Adrenal gland (tissue), 12 donors: ENCODE measurements around the gene PTGES. TPM values are rescaled to one million over a fixed set of nuclear protein-coding genes. Genes with fewer than 3 reads are reported as not detected.

ENCODE experiments used
- DNase-seq, 7 donors: peaks; one replicate each; pipeline ENCODE4 v3.0.0-alpha.2; 2019 to 2020
- H3K27ac ChIP-seq, 5 donors: fragments of 200-600 bp; sonication (generic) in 4 of 5; 1 replicate in 3 of 5; 2 replicates in 2 of 5; pipeline versions ENCODE4 v1.5.1 to v1.8.0; 2016 to 2020; ENCODE audit warnings: mild to moderate bottlenecking in 1 of 5
- H3K27me3 ChIP-seq: fragments of 200-600 bp; 2 replicates; pipeline ENCODE4 v1.8.0; 2021
- H3K36me3 ChIP-seq, 2 donors: fragments of 200-600 bp; replicated peaks in 1 of 2; 1 replicate in 1 of 2; 2 replicates in 1 of 2; pipeline versions ENCODE4 v1.5.1 to v1.8.0; 2018 to 2022
- H3K4me1 ChIP-seq, 2 donors: fragments of 200-600 bp; replicated peaks in 1 of 2; 1 replicate in 1 of 2; 2 replicates in 1 of 2; pipeline versions ENCODE4 v1.5.1 to v1.8.0; 2018 to 2021
- H3K4me3 ChIP-seq, 4 donors: fragments of 200-600 bp; sonication (generic) in 3 of 4; one replicate each; pipeline ENCODE4 v1.5.1; 2016 to 2018
- H3K9me3 ChIP-seq, 3 donors: fragments of 200-600 bp; sonication (generic) in 1 of 3; replicated peaks in 1 of 3; 1 replicate in 2 of 3; 2 replicates in 1 of 3; pipeline versions ENCODE4 v1.5.1 to v1.8.0; 2016 to 2021
- POLR2A ChIP-seq, 2 donors: fragments of 450-650 bp; IDR thresholded peaks; one replicate each; pipeline ENCODE4 v1.6.1; 2017; ENCODE audit warnings: antibody characterized with exemption in 2 of 2, mild to moderate bottlenecking in 2 of 2, moderate library complexity in 1 of 2
- WGBS, 4 donors: extraction: QIAGEN DNeasy Blood & Tissue Kit in 2 of 4; methylation state at CpG; one replicate each; pipeline versions ENCODE4 v1.1.5 to v1.1.7; 2013 to 2017; 5-methylcytosine and 5-hydroxymethylcytosine counted together
- intact Hi-C, 2 donors: fragments of 100-400 bp; cut with DNase I; formaldehyde crosslinking; loops; one replicate each; pipeline versions ENCODE4 v1.14.1 to v1.15.0; 2022 to 2023
- polyA plus RNA-seq, 3 donors: library from polyadenylated mRNA; stranded (reverse); fragments of 200-250 nt in 2 of 3; fragments of 350-450 nt in 1 of 3; fragmentation: Illumina TruSeq in 1 of 3; extraction: RNeasy Lipid Tissue Mini Kit (QIAGEN cat#74804) in 1 of 3; gene quantifications; one replicate each; pipeline ENCODE4 v1.2.3, GENCODE V29; 2013 to 2014
- total RNA-seq, 9 donors: library from RNA; depleted of rRNA in 4 of 9; stranded (reverse); fragments of >200 nt in 4 of 9; fragments of 120-200 nt in 1 of 9; fragmentation: NEBNext Ultra II Directional in 1 of 9; extraction: Animal tissue kit (Norgen Biotek cat#: 25700) in 1 of 9; gene quantifications; one replicate each; pipeline versions ENCODE4 v1.1.0 to v1.2.4, GENCODE V29; 2013 to 2023
- TF ChIP-seq, protein P1 (sequence below), 6 experiments: fragments of 450-650 bp in 4 of 6; fragments of 200-600 bp in 2 of 6; sonication (generic) in 1 of 6; IDR thresholded peaks; 1 replicate in 5 of 6; 2 replicates in 1 of 6; pipeline versions ENCODE4 v1.5.1 to v1.8.0; 2016 to 2021; ENCODE audit warnings: antibody characterized with exemption in 6 of 6, mild to moderate bottlenecking in 2 of 6, moderate library complexity in 1 of 6
- donor health status: healthy with polysubstance abuse.
- donor health status: Bipolar disorder and iron deficiency.
- donor health status: DM: yes; HTN: yes; CAD: no.
- donor health status: DM: no; HTN: no; CAD: no.
- donor health status: DM: no; HTN: no; CAD: no.
- donor health status: DM: yes; HTN: yes; CAD: no.

Gene PTGES
- total and polyA plus RNA-seq, 12 donors, result 0.12 to 4.4 (median 1.3) TPM; not detected in 1

- TF ChIP-seq, protein P1, sequence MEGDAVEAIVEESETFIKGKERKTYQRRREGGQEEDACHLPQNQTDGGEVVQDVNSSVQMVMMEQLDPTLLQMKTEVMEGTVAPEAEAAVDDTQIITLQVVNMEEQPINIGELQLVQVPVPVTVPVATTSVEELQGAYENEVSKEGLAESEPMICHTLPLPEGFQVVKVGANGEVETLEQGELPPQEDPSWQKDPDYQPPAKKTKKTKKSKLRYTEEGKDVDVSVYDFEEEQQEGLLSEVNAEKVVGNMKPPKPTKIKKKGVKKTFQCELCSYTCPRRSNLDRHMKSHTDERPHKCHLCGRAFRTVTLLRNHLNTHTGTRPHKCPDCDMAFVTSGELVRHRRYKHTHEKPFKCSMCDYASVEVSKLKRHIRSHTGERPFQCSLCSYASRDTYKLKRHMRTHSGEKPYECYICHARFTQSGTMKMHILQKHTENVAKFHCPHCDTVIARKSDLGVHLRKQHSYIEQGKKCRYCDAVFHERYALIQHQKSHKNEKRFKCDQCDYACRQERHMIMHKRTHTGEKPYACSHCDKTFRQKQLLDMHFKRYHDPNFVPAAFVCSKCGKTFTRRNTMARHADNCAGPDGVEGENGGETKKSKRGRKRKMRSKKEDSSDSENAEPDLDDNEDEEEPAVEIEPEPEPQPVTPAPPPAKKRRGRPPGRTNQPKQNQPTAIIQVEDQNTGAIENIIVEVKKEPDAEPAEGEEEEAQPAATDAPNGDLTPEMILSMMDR (IDR thresholded peaks at IDR 0.05), result no peak
- TF ChIP-seq POLR2A (IDR thresholded peaks at IDR 0.05), result no peak
- Histone ChIP-seq H3K4me3 (no peak overlapping the region), H3K9me3 (no peaks in the 10 kb centered on the region), H3K4me1 (peaks cover 0 to 3% of the 10 kb centered on the region in 2 donors), H3K27ac (no peak overlapping the region), H3K36me3 (no peaks in the 10 kb centered on the region), H3K27me3 (no peaks in the 10 kb centered on the region)
- no peak for DNase-seq
- intact Hi-C loops, result loop anchor here in 1 of 2 donors (10.0 kb wide), 1 partner anchor 601 kb away; no protein-coding TSS in a partner anchor
- 63 to 76% (median 65%) methylated on average over 5 to 6 of the region's 6 CpGs for WGBS, 4 donors
Observed at GRCh38 chr9:129735546-129735945, 17.3 kb downstream of the PTGES start.

DNA sequence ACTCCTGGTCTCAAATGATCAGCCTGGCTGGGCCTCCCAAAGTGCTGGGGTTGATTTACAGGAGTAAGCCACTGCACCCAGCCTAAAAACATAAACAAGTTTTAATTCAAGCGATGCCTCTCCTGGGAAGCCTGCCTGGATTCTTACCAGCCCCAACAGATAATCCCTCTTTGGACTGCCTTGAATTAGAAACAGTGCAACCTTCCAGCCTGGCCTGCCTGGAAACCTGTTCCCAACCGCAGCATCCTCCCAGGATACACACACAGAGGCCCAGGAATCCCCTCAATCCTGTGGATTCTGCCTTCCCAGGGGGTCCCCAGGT, 19.2 kb downstream of the PTGES start:
- no peak overlapping the region for H3K4me3 ChIP-seq
- H3K27ac ChIP-seq, result no peak overlapping the region
- intact Hi-C loops, result loop anchor here in 1 of 2 donors (10.0 kb wide), 1 partner anchor 599 kb away; no protein-coding TSS in a partner anchor
- DNase-seq, result no peak
- H3K4me1 ChIP-seq, result peaks cover 0 to 3% of the 10 kb centered on the region in 2 donors
- no peaks in the 10 kb centered on the region for H3K9me3 ChIP-seq
- TF ChIP-seq, protein P1 (IDR thresholded peaks at IDR 0.05), result no peak
- TF ChIP-seq POLR2A (IDR thresholded peaks at IDR 0.05), result no peak
- no peaks in the 10 kb centered on the region for H3K36me3 ChIP-seq
- 82 to 100% (median 91%) methylated on average over 2 of the region's 2 CpGs for WGBS, 4 donors
- no peaks in the 10 kb centered on the region for H3K27me3 ChIP-seq

GRCh38 chr9:129732946-129733631, 19.8 kb downstream of the PTGES start:
- peaks cover 0 to 3% of the 10 kb centered on the region in 2 donors for H3K4me1 ChIP-seq
- H3K27ac ChIP-seq, result no peak overlapping the region
- no peaks in the 10 kb centered on the region for H3K36me3 ChIP-seq
- no peaks in the 10 kb centered on the region for H3K9me3 ChIP-seq
- no peaks in the 10 kb centered on the region for H3K27me3 ChIP-seq
- intact Hi-C loops, result loop anchor here in 1 of 2 donors (10.0 kb wide), 1 partner anchor 598 kb away; no protein-coding TSS in a partner anchor
- DNase-seq, result no peak
- TF ChIP-seq, protein P1 (IDR thresholded peaks at IDR 0.05), result no peak
- TF ChIP-seq POLR2A (IDR thresholded peaks at IDR 0.05), result no peak
- 84 to 90% (median 85%) methylated on average over 20 to 23 of the region's 23 CpGs for WGBS, 4 donors
- no peak overlapping the region for H3K4me3 ChIP-seq

- Histone ChIP-seq H3K4me1 (no peaks in the 10 kb centered on the region), H3K4me3 (no peak overlapping the region), H3K36me3 (no peaks in the 10 kb centered on the region), H3K27ac (no peak overlapping the region), H3K9me3 (no peaks in the 10 kb centered on the region), H3K27me3 (no peaks in the 10 kb centered on the region)
- intact Hi-C loops, result loop anchor here in 1 of 2 donors (10.0 kb wide), 1 partner anchor 597 kb away; no protein-coding TSS in a partner anchor
- whole genome bisulfite sequencing, 4 donors, result 52 to 60% (median 55%) methylated on average over 9 to 10 of the region's 10 CpGs
- no peak for DNase-seq
- no peak for TF ChIP-seq POLR2A (IDR thresholded peaks at IDR 0.05)
- TF ChIP-seq, protein P1 (IDR thresholded peaks at IDR 0.05), result no peak
Observed at GRCh38 chr9:129732100-129732499, 20.7 kb downstream of the PTGES start.
